Measurements from ENCODE around the gene TRPV2.

The TRPV2 gene

GRCh38 chr17:16461606-16461866 is 46.2 kb downstream of the TRPV2 start:
- TF ChIP-seq YY1 (IDR thresholded peaks at IDR 0.05; ENCODE audit: insufficient read depth, insufficient read length) (no peak), ZNF274 (IDR thresholded peaks at IDR 0.05; ENCODE audit: low read depth, low read length) (no peak), SUZ12 (IDR thresholded peaks at IDR 0.05; ENCODE audit: extremely low read depth, insufficient read depth, insufficient read length) (no peak)
- Histone ChIP-seq H3K9ac (ENCODE audit: insufficient read length, low read depth) (no peak overlapping the region), H3K27me3 (ENCODE audit: insufficient read depth, insufficient read length) (no peaks in the 10 kb centered on the region), H3K9me3 (ENCODE audit: insufficient read depth, low read length) (no peaks in the 10 kb centered on the region), H3K36me3 (ENCODE audit: insufficient read depth, insufficient read length, low read length) (peaks cover 11% of the 10 kb centered on the region), H3K4me1 (ENCODE audit: insufficient read depth, insufficient read length) (peaks cover 15% of the 10 kb centered on the region), H3K4me3 (ENCODE audit: insufficient read length, low read depth) (no peak overlapping the region)
- DNase-seq (ENCODE audit: low read depth, low spot score): no peak

- peaks cover 6% of the 10 kb centered on the region for H3K36me3 ChIP-seq (ENCODE audit: insufficient read depth, insufficient read length, low read length)
- H3K9me3 ChIP-seq (ENCODE audit: insufficient read depth, low read length): no peaks in the 10 kb centered on the region
- TF ChIP-seq SUZ12 (IDR thresholded peaks at IDR 0.05; ENCODE audit: extremely low read depth, insufficient read depth, insufficient read length): no peak
- no peak for TF ChIP-seq ZNF274 (IDR thresholded peaks at IDR 0.05; ENCODE audit: low read depth, low read length)
- no peak for TF ChIP-seq YY1 (IDR thresholded peaks at IDR 0.05; ENCODE audit: insufficient read depth, insufficient read length)
- H3K4me1 ChIP-seq (ENCODE audit: insufficient read depth, insufficient read length): peaks cover 15% of the 10 kb centered on the region
- no peak overlapping the region for H3K4me3 ChIP-seq (ENCODE audit: insufficient read length, low read depth)
- H3K9ac ChIP-seq (ENCODE audit: insufficient read length, low read depth): no peak overlapping the region
- no peaks in the 10 kb centered on the region for H3K27me3 ChIP-seq (ENCODE audit: insufficient read depth, insufficient read length)
- no peak for DNase-seq (ENCODE audit: low read depth, low spot score)
Measured at GRCh38 chr17:16462070-16462864, 46.9 kb downstream of the TRPV2 start.

GRCh38 chr17:16463358-16464302 is 48.3 kb downstream of the TRPV2 start:
- DNase-seq (ENCODE audit: low read depth, low spot score): no peak
- H3K27me3 ChIP-seq (ENCODE audit: insufficient read depth, insufficient read length): peaks cover 3% of the 10 kb centered on the region
- TF ChIP-seq SUZ12 (IDR thresholded peaks at IDR 0.05; ENCODE audit: extremely low read depth, insufficient read depth, insufficient read length) (no peak), ZNF274 (IDR thresholded peaks at IDR 0.05; ENCODE audit: low read depth, low read length) (no peak), YY1 (IDR thresholded peaks at IDR 0.05; ENCODE audit: insufficient read depth, insufficient read length) (no peak)
- no peak overlapping the region for H3K9ac ChIP-seq (ENCODE audit: insufficient read length, low read depth)
- H3K36me3 ChIP-seq (ENCODE audit: insufficient read depth, insufficient read length, low read length): peaks cover 6% of the 10 kb centered on the region
- no peaks in the 10 kb centered on the region for H3K9me3 ChIP-seq (ENCODE audit: insufficient read depth, low read length)
- H3K4me3 ChIP-seq (ENCODE audit: insufficient read length, low read depth): no peak overlapping the region
- peaks cover 15% of the 10 kb centered on the region for H3K4me1 ChIP-seq (ENCODE audit: insufficient read depth, insufficient read length)

GRCh38 chr17:16464303-16465051 is 49.1 kb downstream of the TRPV2 start:
- TF ChIP-seq SUZ12 (IDR thresholded peaks at IDR 0.05; ENCODE audit: extremely low read depth, insufficient read depth, insufficient read length) (no peak), ZNF274 (IDR thresholded peaks at IDR 0.05; ENCODE audit: low read depth, low read length) (no peak), YY1 (IDR thresholded peaks at IDR 0.05; ENCODE audit: insufficient read depth, insufficient read length) (no peak)
- no peak overlapping the region for H3K4me3 ChIP-seq (ENCODE audit: insufficient read length, low read depth)
- no peak for DNase-seq (ENCODE audit: low read depth, low spot score)
- no peaks in the 10 kb centered on the region for H3K9me3 ChIP-seq (ENCODE audit: insufficient read depth, low read length)
- no peak overlapping the region for H3K9ac ChIP-seq (ENCODE audit: insufficient read length, low read depth)
- H3K4me1 ChIP-seq (ENCODE audit: insufficient read depth, insufficient read length): peaks cover 12% of the 10 kb centered on the region
- H3K36me3 ChIP-seq (ENCODE audit: insufficient read depth, insufficient read length, low read length): peaks cover 6% of the 10 kb centered on the region
- H3K27me3 ChIP-seq (ENCODE audit: insufficient read depth, insufficient read length): peaks cover 3% of the 10 kb centered on the region

- TF ChIP-seq YY1 (IDR thresholded peaks at IDR 0.05; ENCODE audit: insufficient read depth, insufficient read length) (no peak), SUZ12 (IDR thresholded peaks at IDR 0.05; ENCODE audit: extremely low read depth, insufficient read depth, insufficient read length) (no peak), ZNF274 (IDR thresholded peaks at IDR 0.05; ENCODE audit: low read depth, low read length) (no peak)
- no peaks in the 10 kb centered on the region for H3K9me3 ChIP-seq (ENCODE audit: insufficient read depth, low read length)
- H3K36me3 ChIP-seq (ENCODE audit: insufficient read depth, insufficient read length, low read length): peaks cover 6% of the 10 kb centered on the region
- no peak overlapping the region for H3K9ac ChIP-seq (ENCODE audit: insufficient read length, low read depth)
- no peak overlapping the region for H3K4me3 ChIP-seq (ENCODE audit: insufficient read length, low read depth)
- H3K4me1 ChIP-seq (ENCODE audit: insufficient read depth, insufficient read length): peaks cover 12% of the 10 kb centered on the region
- peaks cover 3% of the 10 kb centered on the region for H3K27me3 ChIP-seq (ENCODE audit: insufficient read depth, insufficient read length)
- no peak for DNase-seq (ENCODE audit: low read depth, low spot score)
Measured at GRCh38 chr17:16465052-16465312, 49.6 kb downstream of the TRPV2 start.

- H3K36me3 ChIP-seq (ENCODE audit: insufficient read depth, insufficient read length, low read length): peaks cover 5% of the 10 kb centered on the region
- no peak for DNase-seq (ENCODE audit: low read depth, low spot score)
- H3K4me3 ChIP-seq (ENCODE audit: insufficient read length, low read depth): no peak overlapping the region
- peaks cover 13% of the 10 kb centered on the region for H3K4me1 ChIP-seq (ENCODE audit: insufficient read depth, insufficient read length)
- no peak overlapping the region for H3K9ac ChIP-seq (ENCODE audit: insufficient read length, low read depth)
- H3K27me3 ChIP-seq (ENCODE audit: insufficient read depth, insufficient read length): peaks cover 3% of the 10 kb centered on the region
- TF ChIP-seq ZNF274 (IDR thresholded peaks at IDR 0.05; ENCODE audit: low read depth, low read length) (no peak), SUZ12 (IDR thresholded peaks at IDR 0.05; ENCODE audit: extremely low read depth, insufficient read depth, insufficient read length) (no peak), YY1 (IDR thresholded peaks at IDR 0.05; ENCODE audit: insufficient read depth, insufficient read length) (no peak)
- no peaks in the 10 kb centered on the region for H3K9me3 ChIP-seq (ENCODE audit: insufficient read depth, low read length)
Measured at GRCh38 chr17:16465861-16466338, 50.5 kb downstream of the TRPV2 start.

Data from NT2/D1 (cell line).